GM21381 (cell line): Measurements from ENCODE around the gene ITGB3BP.
"Not testable (repeated sequence)": the region's sequence is repeated elsewhere in the genome, so short reads cannot be mapped to it uniquely, and the experiment has no call there.

Experiments used
- ATAC-seq: cut with Tn5 transposase; IDR thresholded peaks from one replicate; pipeline ENCODE4 v1.9.1; 2021; ENCODE audit warnings: mild to moderate bottlenecking, moderate library complexity; ENCODE audit not compliant: unreplicated experiment

Gene ITGB3BP

DNA sequence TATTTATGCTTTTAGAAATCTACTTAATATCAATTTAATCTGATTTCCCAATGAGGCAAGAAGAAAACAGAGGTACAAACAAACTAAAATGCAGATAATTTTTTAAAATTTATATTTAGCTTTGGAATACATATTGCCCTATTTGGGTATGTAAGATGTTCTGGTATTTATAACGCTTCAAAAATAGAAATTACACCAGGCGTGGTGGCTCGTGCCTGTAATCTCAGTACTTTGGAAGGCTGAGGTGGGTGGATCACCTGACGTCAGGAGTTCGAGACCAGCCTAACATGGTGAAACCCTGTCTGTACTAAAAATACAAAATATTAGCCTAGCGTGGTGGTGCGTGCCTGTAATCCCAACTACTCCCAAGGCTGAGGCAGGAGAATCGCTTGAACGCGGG is 13.3 kb downstream of the ITGB3BP start:
- ATAC-seq, result no peak

DNA sequence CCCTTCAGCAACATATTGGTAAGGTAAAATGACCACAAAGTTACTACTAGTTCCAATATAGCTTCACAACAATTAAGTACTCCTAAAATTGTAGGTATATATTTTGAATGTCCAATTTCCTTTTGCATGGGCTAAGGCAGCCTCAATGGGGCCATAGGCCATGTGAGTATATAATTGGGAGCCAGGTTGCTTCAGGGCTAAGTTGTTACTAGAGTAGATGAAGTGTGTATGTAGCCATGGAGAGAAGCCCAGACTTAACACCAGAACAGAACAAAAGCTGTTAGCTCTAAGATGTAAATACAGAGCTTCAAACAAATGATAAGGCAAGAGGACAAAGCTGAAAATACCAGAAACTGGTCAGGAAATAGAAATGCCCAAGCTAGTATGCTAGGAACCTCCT is 16.2 kb downstream of the ITGB3BP start:
- no peak for ATAC-seq

- no peak for ATAC-seq
Measured at GRCh38 chr1:63501256-63501655, 21.8 kb downstream of the ITGB3BP start.

GRCh38 chr1:63498106-63498505 is 24.9 kb downstream of the ITGB3BP start:
- ATAC-seq, result no peak

GRCh38 chr1:63497577-63497976 is 25.4 kb downstream of the ITGB3BP start:
- ATAC-seq, result no peak

GRCh38 chr1:63487336-63488065 is 35.5 kb downstream of the ITGB3BP start:
- no peak for ATAC-seq

DNA sequence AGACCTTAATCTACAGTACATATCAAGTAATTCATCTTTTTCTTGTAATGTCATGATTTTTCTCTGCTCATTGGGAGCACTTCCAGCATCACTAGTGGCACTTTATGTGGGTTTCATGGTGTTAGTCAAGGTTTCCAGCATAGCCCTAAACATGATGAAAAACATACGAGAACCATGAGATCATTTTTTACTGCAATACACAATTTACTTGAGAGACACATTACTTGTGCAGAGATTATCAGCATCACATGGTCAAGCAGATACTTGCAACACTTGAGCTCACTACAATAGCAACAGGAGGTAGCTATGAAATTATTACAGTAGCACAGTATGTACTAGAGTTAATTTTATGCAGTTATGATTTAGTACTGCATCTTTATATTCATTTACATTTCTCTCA is 36.4 kb downstream of the ITGB3BP start:
- no peak for ATAC-seq

- no peak for ATAC-seq
Measured at GRCh38 chr1:63480057-63480456, 43.0 kb downstream of the ITGB3BP start.

GRCh38 chr1:63475761-63476160 is 47.3 kb downstream of the ITGB3BP start:
- no peak for ATAC-seq

- not testable (repeated sequence) for ATAC-seq
Measured at GRCh38 chr1:63468683-63469082, 54.3 kb downstream of the ITGB3BP start.

DNA sequence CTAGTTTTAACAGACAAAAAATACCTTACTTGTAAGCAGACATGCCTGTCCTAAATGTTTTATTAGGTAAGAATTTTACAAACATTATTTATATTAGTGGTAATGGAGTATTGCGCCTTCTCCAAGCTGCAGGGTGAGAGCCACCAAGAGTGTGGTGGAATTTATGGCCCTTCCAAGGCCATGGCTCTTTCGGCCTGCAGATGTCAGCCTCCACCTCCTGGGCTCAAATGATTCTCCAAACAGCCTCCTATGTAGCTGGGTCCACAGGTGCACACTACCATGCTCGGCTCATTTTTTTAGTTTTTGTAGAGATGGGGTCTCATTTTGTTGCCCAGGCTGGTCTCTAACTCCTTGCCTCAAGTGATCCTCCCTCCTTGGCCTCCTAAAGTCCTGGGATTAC is 56.3 kb downstream of the ITGB3BP start:
- ATAC-seq, result no peak

- ATAC-seq, result no peak
Measured at GRCh38 chr1:63466181-63466580, 56.8 kb downstream of the ITGB3BP start.

GRCh38 chr1:63463248-63463647 is 59.8 kb downstream of the ITGB3BP start:
- no peak for ATAC-seq

GRCh38 chr1:63461661-63462230 is 61.3 kb downstream of the ITGB3BP start:
- no peak for ATAC-seq

DNA sequence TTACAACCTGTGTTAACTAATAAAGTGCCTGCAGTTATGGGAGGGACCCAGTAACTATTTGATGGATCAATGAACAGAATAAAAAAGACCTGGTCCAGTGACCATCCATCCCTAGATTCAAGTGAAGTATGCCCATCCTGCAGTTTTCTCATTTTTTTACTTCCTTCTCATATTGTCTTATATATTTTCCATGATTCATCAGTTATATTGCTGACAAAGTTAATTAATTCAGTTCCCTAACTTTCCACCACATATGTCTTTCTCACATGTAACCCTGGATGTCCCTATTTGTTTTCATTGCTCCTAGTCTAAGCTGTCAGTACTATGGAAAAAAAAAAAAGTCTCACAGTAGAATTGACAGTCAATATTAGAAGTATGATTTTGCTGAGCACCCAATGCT is 64.3 kb downstream of the ITGB3BP start:
- ATAC-seq, result no peak

DNA sequence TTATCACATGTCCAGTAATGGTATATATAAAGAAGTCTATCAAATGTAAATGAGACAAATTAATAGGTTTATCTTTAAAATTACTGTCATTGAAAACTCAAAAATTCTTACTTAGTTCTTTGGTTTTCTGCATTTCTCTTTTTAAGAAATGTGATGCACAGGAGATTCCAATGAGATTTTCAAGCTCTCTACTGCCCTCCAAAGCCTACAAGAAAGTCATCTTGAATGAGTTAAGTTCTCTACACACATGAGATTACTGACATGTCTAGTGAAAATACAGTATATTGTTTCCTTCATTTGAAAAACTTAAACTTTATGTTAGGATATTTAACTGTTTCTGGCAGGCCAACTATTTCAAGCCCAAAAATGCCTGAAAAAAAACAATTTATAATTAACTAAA is 68.8 kb downstream of the ITGB3BP start:
- ATAC-seq, result no peak

- peak; percentile 67 for ATAC-seq
Measured at GRCh38 chr1:63453232-63453631, 69.8 kb downstream of the ITGB3BP start.

DNA sequence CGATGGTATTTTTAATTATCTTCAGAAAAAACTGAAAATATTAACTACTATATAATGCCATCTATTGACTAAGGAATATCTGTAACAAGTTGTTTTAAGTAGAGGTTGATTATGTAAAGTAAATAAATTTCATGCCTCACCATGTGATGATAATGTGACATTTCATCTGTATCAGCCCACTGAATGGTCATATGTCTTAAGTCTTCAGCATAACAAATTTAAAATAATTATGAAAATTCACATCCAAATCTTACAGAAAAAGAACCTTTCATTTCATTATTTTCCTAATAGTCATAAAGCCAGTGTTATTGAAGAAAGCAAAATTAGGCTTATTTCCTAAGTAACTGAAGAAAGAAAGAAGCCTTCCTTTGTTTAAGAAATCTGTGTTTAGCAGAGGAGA is 72.6 kb downstream of the ITGB3BP start:
- ATAC-seq, result no peak

- no peak for ATAC-seq
Measured at GRCh38 chr1:63448731-63449246, 74.2 kb downstream of the ITGB3BP start.

GRCh38 chr1:63442141-63442475 is 80.9 kb downstream of the ITGB3BP start:
- no peak for ATAC-seq

DNA sequence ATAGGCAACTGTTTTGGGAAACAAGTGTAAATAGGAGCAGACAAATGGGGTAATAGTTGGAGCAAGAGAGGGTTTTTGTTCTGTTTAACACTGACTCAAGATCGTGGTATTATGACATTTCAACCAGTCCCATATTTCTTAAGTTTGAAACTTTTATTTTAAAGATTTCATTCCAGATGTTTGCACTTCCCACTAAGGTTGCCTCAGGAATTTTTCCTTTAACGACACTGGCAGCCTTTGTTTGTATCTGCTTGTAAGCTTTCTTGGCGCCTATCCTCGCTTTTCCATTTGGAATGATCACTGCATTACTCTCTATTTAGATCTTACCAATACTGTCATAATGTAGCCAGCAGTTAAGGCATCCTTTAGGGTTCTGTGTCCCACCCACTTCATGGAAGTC is 87.9 kb downstream of the ITGB3BP start:
- no peak for ATAC-seq

DNA sequence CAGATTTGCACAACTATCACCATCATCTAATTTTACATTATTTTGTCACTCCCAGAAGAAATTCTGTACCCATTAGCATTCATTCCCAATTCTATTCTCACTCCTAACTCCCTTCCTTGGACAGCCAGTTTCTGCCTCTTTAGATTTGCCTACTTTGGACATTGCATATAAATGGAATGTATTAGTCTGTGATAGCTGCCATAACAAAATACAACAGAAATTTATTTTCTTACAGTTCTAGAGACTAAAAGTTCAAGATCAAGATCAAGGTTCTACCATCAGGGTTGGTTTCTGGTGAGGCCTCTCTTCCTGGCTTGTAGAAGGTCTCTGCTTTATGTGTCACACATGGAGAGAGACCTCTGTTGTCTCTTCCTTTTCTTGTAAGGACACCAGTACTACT is 93.7 kb downstream of the ITGB3BP start:
- ATAC-seq, result no peak

DNA sequence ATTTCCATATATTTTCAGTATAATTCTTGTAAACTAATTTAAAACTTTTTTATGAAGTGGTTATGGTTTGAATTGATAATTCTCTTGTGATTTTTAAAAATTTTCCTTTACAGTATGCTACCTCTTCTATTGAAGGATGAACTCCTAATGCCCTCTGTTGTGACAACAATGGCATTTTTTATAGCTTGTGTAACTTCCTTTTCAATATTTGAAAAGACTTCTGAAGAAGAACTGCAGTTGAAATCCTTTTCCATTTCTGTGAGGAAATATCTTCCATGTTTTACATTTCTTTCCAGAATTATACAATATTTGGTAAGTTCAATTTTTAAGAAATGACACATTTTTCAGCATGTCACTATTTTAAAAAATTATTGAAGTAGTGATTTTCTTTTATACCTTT is 94.2 kb downstream of the ITGB3BP start:
- no peak for ATAC-seq
